Keratinocyte (primary cell): ENCODE data around the gene WDR6. TPM values are rescaled to one million over a fixed set of nuclear protein-coding genes. Genes with fewer than 3 reads are reported as not detected.

Experiments
- DNase-seq: peaks from one replicate; pipeline ENCODE4 v3.0.0-alpha.2; 2011; ENCODE audit warnings: low read depth, missing footprints, low spot score
- FAIRE-seq: peaks from 2 replicates; lab custom pipeline; 2011; peaks lifted over from hg19 to GRCh38; lab: Jason Lieb, UNC
- H2AFZ ChIP-seq: 2 replicates; pipeline ENCODE4 v1.6.0; 2012; ENCODE audit warnings: low read length, control low read depth, inconsistent platforms; ENCODE audit not compliant: control insufficient read depth
- H3K27ac ChIP-seq: 2 replicates; pipeline ENCODE4 v1.5.1; 2011; ENCODE audit warnings: low read length; ENCODE audit not compliant: control insufficient read depth, insufficient read depth
- H3K27me3 ChIP-seq: 3 replicates; pipeline ENCODE4 v1.6.0; 2011; ENCODE audit warnings: low read length; ENCODE audit not compliant: control insufficient read depth, insufficient read depth; ENCODE audit errors: extremely low read depth
- H3K36me3 ChIP-seq, 2 experiments: 2 replicates in 1 of 2; 3 replicates in 1 of 2; pipeline ENCODE4 v1.5.1; 2011; ENCODE audit warnings: low read length in 2 of 2, mild to moderate bottlenecking in 1 of 2; ENCODE audit not compliant: control insufficient read depth in 2 of 2, insufficient read depth in 2 of 2; ENCODE audit errors: extremely low read depth in 1 of 2
- H3K4me1 ChIP-seq: 3 replicates; pipeline ENCODE4 v1.5.1; 2011; ENCODE audit warnings: low read length; ENCODE audit not compliant: control insufficient read depth, insufficient read depth; ENCODE audit errors: extremely low read depth
- H3K4me2 ChIP-seq: 3 replicates; pipeline ENCODE4 v1.6.0; 2011; ENCODE audit warnings: low read depth, low read length; ENCODE audit not compliant: control insufficient read depth, insufficient read depth; ENCODE audit errors: extremely low read depth
- H3K4me3 ChIP-seq, 3 experiments: fragments of 200-600 bp in 1 of 3; sonication (generic) in 1 of 3; 2 replicates in 2 of 3; 3 replicates in 1 of 3; pipeline ENCODE4 v1.5.1; 2011 to 2016; ENCODE audit warnings: low read length in 3 of 3, mild to moderate bottlenecking in 3 of 3, control low read depth in 2 of 3, inconsistent platforms in 1 of 3, low read depth in 1 of 3, mixed read lengths in 1 of 3, mixed run types in 1 of 3, moderate library complexity in 1 of 3; ENCODE audit not compliant: control insufficient read depth in 2 of 3, insufficient read depth in 2 of 3; ENCODE audit errors: extremely low read depth in 1 of 3
- H3K79me2 ChIP-seq: 2 replicates; pipeline ENCODE4 v1.6.0; 2012; ENCODE audit warnings: low read length; ENCODE audit not compliant: control insufficient read depth, insufficient read depth
- H3K9ac ChIP-seq: 3 replicates; pipeline ENCODE4 v1.6.0; 2011; ENCODE audit warnings: low read length; ENCODE audit not compliant: control insufficient read depth, insufficient read depth; ENCODE audit errors: extremely low read depth
- H3K9me1 ChIP-seq: 3 replicates; pipeline ENCODE4 v1.6.0; 2011; ENCODE audit warnings: low read length; ENCODE audit not compliant: control insufficient read depth, insufficient read depth; ENCODE audit errors: extremely low read depth
- H3K9me3 ChIP-seq: 2 replicates; pipeline ENCODE4 v1.5.1; 2012; ENCODE audit warnings: low read depth, low read length; ENCODE audit not compliant: control insufficient read depth
- H4K20me1 ChIP-seq: 3 replicates; pipeline ENCODE4 v1.6.0; 2011; ENCODE audit warnings: low read length; ENCODE audit not compliant: control insufficient read depth, insufficient read depth; ENCODE audit errors: extremely low read depth
- CTCF ChIP-seq, 3 experiments: IDR thresholded peaks in 1 of 3; conservative IDR thresholded peaks in 1 of 3; optimal IDR thresholded peaks in 1 of 3; 2 replicates in 2 of 3; 3 replicates in 1 of 3; pipeline versions ENCODE3 to v1.5.1; 2011; ENCODE audit warnings: low read length in 3 of 3, mild to moderate bottlenecking in 3 of 3, moderate library complexity in 2 of 3, control low read depth in 1 of 3, inconsistent platforms in 1 of 3; ENCODE audit not compliant: insufficient read depth in 2 of 3; ENCODE audit errors: extremely low read depth in 1 of 3
- EZH2 ChIP-seq: IDR thresholded peaks from one replicate; pipeline ENCODE4 v1.6.1; 2012; ENCODE audit warnings: inconsistent platforms, mild to moderate bottlenecking, low read length, moderate library complexity
- dilution Hi-C: fragments of 300-500 bp; cut with MboI; formaldehyde crosslinking; loops from one replicate; pipeline ENCODE4 v1.7.0; 2020; ENCODE audit warnings: low sequenced_read_pairs; ENCODE audit not compliant: extremely low pct_ligation_motif_present
- polyA plus RNA-seq, 5 experiments: library from polyadenylated mRNA; depleted of rRNA in 3 of 5; stranded (reverse) in 3 of 5; stranded (forward) in 1 of 5; unstranded in 1 of 5; fragments of >200 nt; gene quantifications; 1 replicate in 1 of 5; 2 replicates in 3 of 5; 3 replicates in 1 of 5; pipeline versions ENCODE4 v1.2.1 to v1.2.3, GENCODE V29; 2011 to 2012; ENCODE audit warnings: missing spikeins in 2 of 5, low read depth in 1 of 5, low replicate concordance in 1 of 5

Gene WDR6
- polyA plus RNA-seq, 1 donor (not counting 4 experiments of a cell fraction or from before 2014, with no cell fraction given): 61.5 TPM

- no peak overlapping the region for H3K27ac ChIP-seq
- H3K4me1 ChIP-seq: no peaks in the 10 kb centered on the region
- H4K20me1 ChIP-seq: no peaks in the 10 kb centered on the region
- no peak for DNase-seq
- no peaks in the 10 kb centered on the region for H3K9me3 ChIP-seq
- no peak overlapping the region for H3K4me2 ChIP-seq
- no peaks in the 10 kb centered on the region for H3K9me1 ChIP-seq
- dilution Hi-C loops: no loop called here
- no peak for TF ChIP-seq CTCF (optimal IDR thresholded peaks at IDR 0.05 in 1 of 3, IDR thresholded peaks at IDR 0.05 in 1 of 3, conservative IDR thresholded peaks at IDR 0.05 in 1 of 3; ENCODE audit: extremely low read depth in 1 of 3, insufficient read depth in 2 of 3, low read length in 3 of 3)
- no peak for TF ChIP-seq EZH2
- no peak for FAIRE-seq
- no peak overlapping the region for H2AFZ ChIP-seq
- H3K36me3 ChIP-seq: no peaks in the 10 kb centered on the region
- H3K27me3 ChIP-seq: no peaks in the 10 kb centered on the region
- no peak overlapping the region for H3K4me3 ChIP-seq
- H3K9ac ChIP-seq: no peak overlapping the region
- no peaks in the 10 kb centered on the region for H3K79me2 ChIP-seq
Measured at GRCh38 chr3:48997102-48997635, 10.0 kb upstream of the WDR6 start.

GRCh38 chr3:48997714-48998637, 9.2 kb upstream of the WDR6 start:
- Histone ChIP-seq H3K9me3 (no peaks in the 10 kb centered on the region), H3K36me3 (no peaks in the 10 kb centered on the region), H3K9me1 (no peaks in the 10 kb centered on the region), H3K27ac (no peak overlapping the region), H3K79me2 (no peaks in the 10 kb centered on the region), H3K4me2 (no peak overlapping the region), H3K4me1 (no peaks in the 10 kb centered on the region), H4K20me1 (no peaks in the 10 kb centered on the region), H3K27me3 (no peaks in the 10 kb centered on the region), H3K4me3 (no peak overlapping the region), H2AFZ (no peak overlapping the region), H3K9ac (no peak overlapping the region)
- dilution Hi-C loops: no loop called here
- DNase-seq: no peak
- FAIRE-seq: no peak
- TF ChIP-seq EZH2 (no peak), CTCF (optimal IDR thresholded peaks at IDR 0.05 in 1 of 3, IDR thresholded peaks at IDR 0.05 in 1 of 3, conservative IDR thresholded peaks at IDR 0.05 in 1 of 3; ENCODE audit: extremely low read depth in 1 of 3, insufficient read depth in 2 of 3, low read length in 3 of 3) (no peak)
